HepG2 (cell line): Measurements from ENCODE around the gene PRR15L. TPM values are rescaled to one million over a fixed set of nuclear protein-coding genes. Genes with fewer than 3 reads are reported as not detected.

Experiments
- ATAC-seq: fragments of 200-7000 bp; cut with Tn5 transposase; 3 replicates; pipeline ENCODE4 v1.9.1; 2020; ENCODE audit warnings: mild to moderate bottlenecking, moderate library complexity
- BruUV-seq: library from RNA; stranded (reverse); fragments of 400-500 nt; replicated peaks from 2 replicates; lab custom pipeline; 2021; lab: Mats Ljungman, UMichigan
- CTCF ChIA-PET: fragments of 300-600 bp; formaldehyde crosslinking; extraction: SDS; loops from one replicate; lab custom pipeline; 2021; ENCODE audit warnings: low total read pairs, inconsistent platforms, low intra/inter-chr PET ratio; lab: Yijun Ruan, JAX
- POLR2A ChIA-PET: fragments of 350-600 bp; sonication (Branson Sonifier 250); formaldehyde crosslinking; loops from one replicate; lab custom pipeline; 2020; ENCODE audit warnings: antibody characterized with exemption, inconsistent platforms; lab: Yijun Ruan, JAX
- DNase-seq: peaks from one replicate; pipeline ENCODE4 v3.0.0-alpha.2; 2015; ENCODE audit warnings: low spot score
- FAIRE-seq: peaks from 3 replicates; lab custom pipeline; 2011; peaks lifted over from hg19 to GRCh38; lab: Jason Lieb, UNC
- H2AFZ ChIP-seq: one replicate; pipeline ENCODE4 v1.6.1; 2011; ENCODE audit warnings: low read length, inconsistent platforms
- H3K27ac ChIP-seq: fragments of 300-600 bp; 3 replicates; pipeline ENCODE4 v1.8.0; 2011; ENCODE audit warnings: mixed run types, mild to moderate bottlenecking, mixed read lengths, low read length, inconsistent platforms; ENCODE audit not compliant: insufficient read depth; ENCODE audit errors: extremely low read length
- H3K27me3 ChIP-seq, 2 experiments: fragments of 200-600 bp in 1 of 2; 2 replicates in 1 of 2; 3 replicates in 1 of 2; pipeline versions ENCODE4 v1.6.0 to v1.8.0; 2011; ENCODE audit warnings: low read length in 2 of 2, mild to moderate bottlenecking in 2 of 2, moderate library complexity in 2 of 2, inconsistent platforms in 1 of 2; ENCODE audit not compliant: insufficient read depth in 2 of 2, control insufficient read depth in 1 of 2
- H3K36me3 ChIP-seq, 2 experiments: fragments of 200-600 bp in 1 of 2; replicated peaks in 1 of 2; 2 replicates in 1 of 2; 3 replicates in 1 of 2; pipeline versions ENCODE4 v1.5.1 to v1.8.0; 2011; ENCODE audit warnings: low read length in 2 of 2, inconsistent platforms in 1 of 2; ENCODE audit not compliant: insufficient read depth in 2 of 2, control insufficient read depth in 1 of 2
- H3K4me1 ChIP-seq: 2 replicates; pipeline ENCODE4 v1.5.1; 2012; ENCODE audit warnings: low read length, inconsistent platforms; ENCODE audit not compliant: insufficient read depth
- H3K4me2 ChIP-seq: 2 replicates; pipeline ENCODE4 v1.6.0; 2011; ENCODE audit warnings: low read depth, low read length, inconsistent platforms
- H3K4me3 ChIP-seq, 3 experiments: fragments of 200-600 bp in 1 of 3; sonication (generic), shearing (Covaris generic) in 1 of 3; replicated peaks in 1 of 3; 2 replicates each; pipeline ENCODE4 v1.5.1; 2011 to 2016; ENCODE audit warnings: low read length in 3 of 3, inconsistent platforms in 2 of 3, low read depth in 2 of 3, mild to moderate bottlenecking in 2 of 3, control low read depth in 1 of 3, mixed read lengths in 1 of 3; ENCODE audit not compliant: insufficient read depth in 1 of 3
- H3K79me2 ChIP-seq: one replicate; pipeline ENCODE4 v1.6.1; 2011; ENCODE audit warnings: low read length, inconsistent platforms; ENCODE audit not compliant: insufficient read depth
- H3K9ac ChIP-seq: 2 replicates; pipeline ENCODE4 v1.6.0; 2011; ENCODE audit warnings: mild to moderate bottlenecking, low read depth, low read length, inconsistent platforms; ENCODE audit not compliant: insufficient read depth
- H3K9me3 ChIP-seq: 2 replicates; pipeline ENCODE4 v1.5.1; 2012; ENCODE audit warnings: mild to moderate bottlenecking, low read length
- H4K20me1 ChIP-seq: 2 replicates; pipeline ENCODE4 v1.6.0; 2011; ENCODE audit warnings: inconsistent platforms, mild to moderate bottlenecking, low read length, moderate library complexity; ENCODE audit not compliant: insufficient read depth
- FOXJ3 ChIP-seq: sonication (generic); formaldehyde crosslinking; IDR thresholded peaks from 2 replicates; pipeline ENCODE4 v1.4.0; 2020; ENCODE audit warnings: missing genetic modification reagents, mild to moderate bottlenecking, borderline replicate concordance
- GATA4 ChIP-seq: sonication (generic); IDR thresholded peaks from 2 replicates; pipeline ENCODE4 v1.6.1; 2016; ENCODE audit warnings: antibody characterized with exemption, low read depth, borderline replicate concordance
- GTF3A ChIP-seq: sonication (generic); formaldehyde crosslinking; conservative IDR thresholded peaks from 2 replicates; pipeline ENCODE4 v1.4.0; 2020; ENCODE audit warnings: mild to moderate bottlenecking, missing genetic modification reagents
- HES4 ChIP-seq: sonication (generic); formaldehyde crosslinking; IDR thresholded peaks from 2 replicates; pipeline ENCODE4 v1.9.0; 2021; ENCODE audit warnings: mild to moderate bottlenecking, missing genetic modification reagents, borderline replicate concordance
- HIC2 ChIP-seq: sonication (generic); formaldehyde crosslinking; IDR thresholded peaks from 2 replicates; pipeline ENCODE4 v1.9.0; 2022; ENCODE audit warnings: low read depth, missing genetic modification reagents
- NR2F6 ChIP-seq, 2 experiments: IDR thresholded peaks; 2 replicates each; pipeline ENCODE4 v1.6.1; 2016; ENCODE audit warnings: antibody characterized with exemption in 1 of 2, mild to moderate bottlenecking in 1 of 2
- RFX1 ChIP-seq: fragments of 450-650 bp; IDR thresholded peaks from 2 replicates; pipeline ENCODE4 v1.6.1; 2017
- RNF219 ChIP-seq: sonication (generic); formaldehyde crosslinking; IDR thresholded peaks from 2 replicates; pipeline ENCODE4 v1.5.0; 2020; ENCODE audit warnings: mild to moderate bottlenecking, missing genetic modification reagents
- ZNF317 ChIP-seq: sonication (generic); formaldehyde crosslinking; IDR thresholded peaks from 2 replicates; pipeline ENCODE4 v1.5.0; 2020; ENCODE audit warnings: mild to moderate bottlenecking, missing genetic modification reagents
- ZNF329 ChIP-seq: sonication (generic); formaldehyde crosslinking; IDR thresholded peaks from 2 replicates; pipeline ENCODE4 v1.9.0; 2021; ENCODE audit warnings: low read depth, mild to moderate bottlenecking, missing genetic modification reagents
- ZNF367 ChIP-seq: sonication (generic); formaldehyde crosslinking; IDR thresholded peaks from 2 replicates; pipeline ENCODE4 v1.4.0; 2020; ENCODE audit warnings: missing genetic modification reagents, borderline replicate concordance
- ZNF569 ChIP-seq: sonication (generic); formaldehyde crosslinking; IDR thresholded peaks from 2 replicates; pipeline ENCODE4 v1.5.0; 2020; ENCODE audit warnings: mild to moderate bottlenecking, missing genetic modification reagents, moderate library complexity, borderline replicate concordance
- ZNF687 ChIP-seq: sonication (generic); formaldehyde crosslinking; IDR thresholded peaks from 2 replicates; pipeline ENCODE4 v1.5.1; 2020; ENCODE audit warnings: mild to moderate bottlenecking, missing genetic modification reagents, moderate library complexity
- WGBS: methylation state at CpG from one replicate; pipeline ENCODE4 v1.1.6; 2017; ENCODE audit warnings: low lambda C conversion rate; 5-methylcytosine and 5-hydroxymethylcytosine counted together
- in situ Hi-C: cut with HindIII; loops from 2 replicates; pipeline ENCODE4 v1.10.0; 2017; ENCODE audit warnings: low pct_unique_long_range_greater_than_20kb; ENCODE audit not compliant: extremely low pct_ligation_motif_present
- intact Hi-C: fragments of 100-400 bp; cut with micrococcal nuclease; formaldehyde crosslinking; loops from one replicate; pipeline ENCODE4 v1.10.0; 2022; ENCODE audit not compliant: unreplicated experiment
- polyA plus RNA-seq, 8 experiments: library from polyadenylated mRNA; depleted of rRNA in 3 of 8; stranded (reverse) in 7 of 8; unstranded in 1 of 8; fragments of >200 nt; fragmentation: Illumina TruSeq in 4 of 8; extraction: Trizol in 4 of 8; gene quantifications; 2 replicates each; pipeline versions ENCODE4 v1.2.1 to v1.2.3, GENCODE V29; 2011 to 2016; ENCODE audit warnings: low read depth in 4 of 8, missing spikeins in 1 of 8, mixed read lengths in 1 of 8; ENCODE audit not compliant: insufficient read depth in 1 of 8
- total RNA-seq, 5 experiments: library from RNA; depleted of rRNA; stranded (reverse); fragments of >200 nt; fragmentation: Illumina TruSeq; extraction: Trizol; gene quantifications; 2 replicates each; pipeline ENCODE4 v1.2.3, GENCODE V29; 2016; ENCODE audit warnings: low read depth in 1 of 5

Gene PRR15L
- total and polyA plus RNA-seq, 2 of the 13 experiments (the other 11 are each of a cell fraction or from before 2014, with no cell fraction given): 0.44 to 2.0 TPM

GRCh38 chr17:47990962-47991731, 33.5 kb upstream of the PRR15L start (continued):
- TF ChIP-seq ZNF687 (CRISPR knock-in tag) (peak; percentile 27; the same call in 1 of the 2 replicates), FOXJ3 (no peak), RNF219 (no peak), GTF3A (no peak)

GRCh38 chr17:47989700-47990099, 32.0 kb upstream of the PRR15L start:
- POLR2A ChIA-PET: no interaction called here
- no peak overlapping the region for H3K4me3 ChIP-seq
- WGBS: 14% methylated on average over 1 of the region's 1 CpG
- TF ChIP-seq GATA4: no peak
- TF ChIP-seq RFX1: no peak
- no peak for TF ChIP-seq NR2F6 (IDR thresholded peaks at IDR 0.05)
- no peak for TF ChIP-seq NR2F6 (CRISPR knock-in tag; IDR thresholded peaks at IDR 0.05)
- TF ChIP-seq ZNF329 (CRISPR knock-in tag): no peak
- TF ChIP-seq ZNF569 (CRISPR knock-in tag): no peak
- TF ChIP-seq ZNF317 (CRISPR knock-in tag): no peak
- TF ChIP-seq ZNF367 (CRISPR knock-in tag): no peak
- no peak for TF ChIP-seq HIC2 (CRISPR knock-in tag)
- no peak for TF ChIP-seq HES4 (CRISPR knock-in tag)

More at GRCh38 chr17:47989700-47990099, 32.0 kb upstream of the PRR15L start:
- H3K79me2 ChIP-seq: no peaks in the 10 kb centered on the region
- no peaks in the 10 kb centered on the region for H3K36me3 ChIP-seq
- in situ Hi-C loops: no loop called here
- no peak overlapping the region for H3K4me2 ChIP-seq
- no peak for FAIRE-seq
- no peak overlapping the region for H2AFZ ChIP-seq
- H3K27ac ChIP-seq: no peak overlapping the region
- no peaks in the 10 kb centered on the region for H4K20me1 ChIP-seq
- no peak for DNase-seq
- BruUV-seq: no TSS peak
- peaks cover 0 to 32% of the 10 kb centered on the region in 2 experiments; a peak in 2 of 5 replicates for H3K27me3 ChIP-seq
- CTCF ChIA-PET: no interaction called here
- H3K4me1 ChIP-seq: peaks cover 31% of the 10 kb centered on the region
- H3K9ac ChIP-seq: no peak overlapping the region
- ATAC-seq: no peak
- intact Hi-C loops: no loop called here
- no peaks in the 10 kb centered on the region for H3K9me3 ChIP-seq
